Heart left ventricle (tissue), 16 donors: ENCODE results near the gene GRIN1. TPM values are rescaled to one million over a fixed set of nuclear protein-coding genes. Genes with fewer than 3 reads are reported as not detected.

Source experiments
- ATAC-seq, 4 donors: fragments of 200-7000 bp; cut with Tn5 transposase; one replicate each; pipeline ENCODE4 v1.9.1; 2020 to 2022; ENCODE audit warnings: moderate library complexity in 4 of 4, mild to moderate bottlenecking in 3 of 4, moderate number of reproducible peaks in 1 of 4
- DNase-seq, 5 donors: peaks; one replicate each; pipeline ENCODE4 v3.0.0-alpha.2; 2020
- H3K27ac ChIP-seq, 12 donors: fragments of 200-600 bp; sonication (generic) in 4 of 12; one replicate each; pipeline versions ENCODE4 v1.5.0 to v1.8.0; 2016 to 2022; ENCODE audit warnings: mild to moderate bottlenecking in 2 of 12
- H3K27me3 ChIP-seq, 9 donors: fragments of 200-600 bp; sonication (generic) in 2 of 9; one replicate each; pipeline versions ENCODE4 v1.5.1 to v1.8.0; 2016 to 2022; ENCODE audit warnings: mild to moderate bottlenecking in 3 of 9
- H3K36me3 ChIP-seq, 9 donors: fragments of 200-600 bp; sonication (generic) in 2 of 9; one replicate each; pipeline versions ENCODE4 v1.5.0 to v1.8.0; 2018 to 2022; ENCODE audit warnings: mild to moderate bottlenecking in 2 of 9
- H3K4me1 ChIP-seq, 12 donors: fragments of 200-600 bp; sonication (generic) in 4 of 12; one replicate each; pipeline versions ENCODE4 v1.5.0 to v1.8.0; 2016 to 2022; ENCODE audit warnings: mild to moderate bottlenecking in 3 of 12
- H3K4me3 ChIP-seq, 12 donors: fragments of 200-600 bp; sonication (generic) in 4 of 12; one replicate each; pipeline versions ENCODE4 v1.5.0 to v1.8.0; 2017 to 2022; ENCODE audit warnings: mild to moderate bottlenecking in 9 of 12, moderate library complexity in 4 of 12
- H3K9me3 ChIP-seq, 12 donors: fragments of 200-600 bp; sonication (generic) in 4 of 12; one replicate each; pipeline versions ENCODE4 v1.5.0 to v1.8.0; 2016 to 2022; ENCODE audit warnings: mild to moderate bottlenecking in 1 of 12
- CTCF ChIP-seq, 12 donors: fragments of 200-600 bp; sonication (generic) in 4 of 12; IDR thresholded peaks; one replicate each; pipeline versions ENCODE4 v1.5.0 to v1.8.0; 2018 to 2022; ENCODE audit warnings: antibody characterized with exemption in 12 of 12, mild to moderate bottlenecking in 5 of 12
- POLR2A ChIP-seq, 2 donors: fragments of 450-650 bp; IDR thresholded peaks; one replicate each; pipeline ENCODE4 v1.6.1; 2017; ENCODE audit warnings: antibody characterized with exemption in 2 of 2, mild to moderate bottlenecking in 2 of 2, moderate library complexity in 2 of 2
- WGBS, 4 donors: extraction: QIAGEN DNeasy Blood & Tissue Kit in 2 of 4; methylation state at CpG; one replicate each; pipeline versions ENCODE4 v1.1.5 to v1.1.7; 2013 to 2018; 5-methylcytosine and 5-hydroxymethylcytosine counted together
- intact Hi-C, 10 donors: fragments of 100-400 bp; cut with DNase I; formaldehyde crosslinking; loops; one replicate each; pipeline versions ENCODE4 v1.11.1 to v1.14.2; 2022
- polyA plus RNA-seq, 2 donors: library from polyadenylated mRNA; stranded (reverse); fragments of 200-250 nt; gene quantifications; one replicate each; pipeline ENCODE4 v1.2.3, GENCODE V29; 2013
- total RNA-seq, 9 donors: library from RNA; depleted of rRNA in 2 of 9; stranded (reverse); fragments of >200 nt in 2 of 9; fragmentation: NEBNext Ultra II Directional in 3 of 9; extraction: Animal tissue kit (Norgen Biotek cat#: 25700) in 3 of 9; gene quantifications; one replicate each; pipeline versions ENCODE4 v1.1.0 to v1.2.4, GENCODE V29; 2016 to 2023
- donor health status: ischemic (EF 13 %, LVEDD 7.1; RV severe dilation, severe dysfunction).
- donor health status: healthy with polysubstance abuse.
- donor health status: DM: no; HTN: yes; CAD: no.
- donor health status: DM: no; HTN: no; CAD: no.
- donor health status: ischemic (EF 25% LVEDD 6.9; RV normal size, moderate dysfunction).
- donor health status: ischemic (EF 25% LVEDD 5.7; RV mildly dilated, moderate dysfunction).
- donor health status: healthy.
- donor health status: DM: yes; HTN: yes; CAD: no.
- donor health status: ischemic (EF 35%, LVEDD 5.7; RV mildly dilated, moderate dysfunction).
- donor health status: nonischemic (EF 11% LVEDD 7.7; RV severe dilation, severe dysfunction).
- donor health status: DM: yes; HTN: yes; CAD: no.
- donor health status: PGD.
- donor health status: ischemic (EF 29% LVEDD 5.4; RV normal size, mild dysfunction).
- donor health status: nonischemic (EF 23%, LVEDD 6.1; RV moderate dilation, normal function).

Gene GRIN1
- total and polyA plus RNA-seq, 11 donors, result 0.10 TPM; not detected in 10

GRCh38 chr9:137200311-137201204 lies 61.6 kb downstream of the GRIN1 start, which contains the start of gene TPRN:
TPRN (minus strand) TSS chr9:137200741; CDS start chr9:137200711, 30 bp downstream.
- DNase-seq (peak; percentile 99 to 100 (median 100)), ATAC-seq (peak; percentile 97 to 99 (median 98))
- intact Hi-C loops, result loop anchor here in 1 of 10 donors (1.0 kb wide), 1 partner anchor 12 kb away; the partner anchor contains the start of genes ANAPC2 and SSNA1
- TF ChIP-seq POLR2A (IDR thresholded peaks at IDR 0.05) (peak; percentile 80 to 85), CTCF (IDR thresholded peaks at IDR 0.05) (peak in 1 of 12 donors; percentile 7)
- Histone ChIP-seq H3K4me1 (peaks cover 10 to 88% (median 74%) of the 10 kb centered on the region in 12 donors), H3K4me3 (peak within 1 kb of the TSS; percentile 23 to 94 (median 68)), H3K27ac (peak within 1 kb of the TSS; percentile 48 to 99 (median 88)), H3K27me3 (no peaks in the 10 kb centered on the region), H3K36me3 (no peaks in the 10 kb centered on the region), H3K9me3 (no peaks in the 10 kb centered on the region)
- 1% methylated on average over 18 to 118 of the region's 118 CpGs for WGBS, 4 donors

GRCh38 chr9:137201205-137201868 lies 62.4 kb downstream of the GRIN1 start:
- intact Hi-C loops, result no loop called here
- H3K9me3 ChIP-seq, result no peaks in the 10 kb centered on the region
- TF ChIP-seq CTCF (IDR thresholded peaks at IDR 0.05) (no peak), POLR2A (IDR thresholded peaks at IDR 0.05) (no peak)
- peak overlapping the region; percentile 48 to 99 (median 88) for H3K27ac ChIP-seq
- 10 to 13% (median 13%) methylated on average over 23 of the region's 23 CpGs for whole genome bisulfite sequencing, 4 donors
- H3K27me3 ChIP-seq, result no peaks in the 10 kb centered on the region
- peak overlapping the region; percentile 15 to 94 (median 68) for H3K4me3 ChIP-seq
- DNase-seq (no peak), ATAC-seq (no peak)
- H3K4me1 ChIP-seq, result peaks cover 12 to 87% (median 74%) of the 10 kb centered on the region in 12 donors
- no peaks in the 10 kb centered on the region for H3K36me3 ChIP-seq

- Histone ChIP-seq H3K4me1 (peaks cover 12 to 83% (median 69%) of the 10 kb centered on the region in 12 donors), H3K27me3 (no peaks in the 10 kb centered on the region), H3K9me3 (no peaks in the 10 kb centered on the region), H3K27ac (no peak overlapping the region), H3K4me3 (peak overlapping the region in 1 of 12 donors; percentile 73), H3K36me3 (peaks cover 0 to 4% (median 0%) of the 10 kb centered on the region in 9 donors)
- WGBS, 4 donors, result 56 to 74% (median 71%) methylated on average over 8 of the region's 8 CpGs
- DNase-seq (no peak), ATAC-seq (no peak)
- no peak for TF ChIP-seq POLR2A (IDR thresholded peaks at IDR 0.05)
- no peak for TF ChIP-seq CTCF (IDR thresholded peaks at IDR 0.05)
- intact Hi-C loops, result no loop called here
These were observed 64.0 kb downstream of the GRIN1 start for GRCh38 chr9:137202966-137203365.
